PFSK-1 (cell line): ENCODE measurements around the gene ULBP3.

ENCODE experiments used
- FOXP2 ChIP-seq: optimal IDR thresholded peaks from 2 replicates; pipeline ENCODE3; 2011; ENCODE audit warnings: borderline replicate concordance, control low read depth, inconsistent platforms; ENCODE audit not compliant: insufficient read depth; ENCODE audit errors: extremely low read length, extremely low read depth
- POLR2AphosphoS5 ChIP-seq: IDR thresholded peaks from 2 replicates; pipeline ENCODE4 v1.6.1; 2012; ENCODE audit warnings: low read depth, mild to moderate bottlenecking, control low read depth, low read length, moderate library complexity
- SIN3A ChIP-seq: IDR thresholded peaks from 2 replicates; pipeline ENCODE4 v1.6.1; 2012; ENCODE audit warnings: mild to moderate bottlenecking, low read length, moderate library complexity, borderline replicate concordance; ENCODE audit not compliant: insufficient read depth
- TAF1 ChIP-seq: IDR thresholded peaks from 2 replicates; pipeline ENCODE4 v1.6.1; 2012; ENCODE audit warnings: low read length, control low read depth, borderline replicate concordance; ENCODE audit not compliant: insufficient read depth
- TF ChIP-seq, protein P1 (sequence below), 2 experiments: IDR thresholded peaks; 2 replicates each; pipeline versions ENCODE4 v1.6.1 to v1.8.0; 2011 to 2012; ENCODE audit warnings: low read depth in 2 of 2, low read length in 2 of 2, control low read depth in 1 of 2, inconsistent platforms in 1 of 2, mild to moderate bottlenecking in 1 of 2, moderate library complexity in 1 of 2; ENCODE audit not compliant: insufficient read depth in 1 of 2

ULBP3 gene

DNA sequence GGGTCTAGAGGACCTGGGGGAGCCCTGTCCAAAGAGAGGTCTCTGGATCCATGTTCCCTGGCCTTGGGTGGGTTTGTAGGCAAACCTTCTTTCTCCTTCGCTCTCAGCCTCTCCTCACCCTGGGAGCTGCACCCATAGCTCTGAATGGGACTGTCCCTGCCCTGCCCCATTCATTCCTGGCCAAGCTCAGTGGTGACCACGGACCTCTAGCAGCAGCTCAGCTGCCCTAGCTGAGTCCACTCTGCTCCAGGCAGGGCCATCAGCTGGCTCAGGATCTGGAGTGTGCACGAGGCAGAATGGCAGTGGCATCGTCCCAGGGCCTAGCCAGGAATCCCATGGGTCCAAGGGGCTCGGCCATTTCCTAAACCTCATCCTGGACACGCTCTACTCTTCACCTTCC, 5.3 kb downstream of the ULBP3 start:
- TF ChIP-seq POLR2AphosphoS5 = no peak
- no peak for TF ChIP-seq TAF1
- no peak for TF ChIP-seq SIN3A
- TF ChIP-seq, protein P1, sequence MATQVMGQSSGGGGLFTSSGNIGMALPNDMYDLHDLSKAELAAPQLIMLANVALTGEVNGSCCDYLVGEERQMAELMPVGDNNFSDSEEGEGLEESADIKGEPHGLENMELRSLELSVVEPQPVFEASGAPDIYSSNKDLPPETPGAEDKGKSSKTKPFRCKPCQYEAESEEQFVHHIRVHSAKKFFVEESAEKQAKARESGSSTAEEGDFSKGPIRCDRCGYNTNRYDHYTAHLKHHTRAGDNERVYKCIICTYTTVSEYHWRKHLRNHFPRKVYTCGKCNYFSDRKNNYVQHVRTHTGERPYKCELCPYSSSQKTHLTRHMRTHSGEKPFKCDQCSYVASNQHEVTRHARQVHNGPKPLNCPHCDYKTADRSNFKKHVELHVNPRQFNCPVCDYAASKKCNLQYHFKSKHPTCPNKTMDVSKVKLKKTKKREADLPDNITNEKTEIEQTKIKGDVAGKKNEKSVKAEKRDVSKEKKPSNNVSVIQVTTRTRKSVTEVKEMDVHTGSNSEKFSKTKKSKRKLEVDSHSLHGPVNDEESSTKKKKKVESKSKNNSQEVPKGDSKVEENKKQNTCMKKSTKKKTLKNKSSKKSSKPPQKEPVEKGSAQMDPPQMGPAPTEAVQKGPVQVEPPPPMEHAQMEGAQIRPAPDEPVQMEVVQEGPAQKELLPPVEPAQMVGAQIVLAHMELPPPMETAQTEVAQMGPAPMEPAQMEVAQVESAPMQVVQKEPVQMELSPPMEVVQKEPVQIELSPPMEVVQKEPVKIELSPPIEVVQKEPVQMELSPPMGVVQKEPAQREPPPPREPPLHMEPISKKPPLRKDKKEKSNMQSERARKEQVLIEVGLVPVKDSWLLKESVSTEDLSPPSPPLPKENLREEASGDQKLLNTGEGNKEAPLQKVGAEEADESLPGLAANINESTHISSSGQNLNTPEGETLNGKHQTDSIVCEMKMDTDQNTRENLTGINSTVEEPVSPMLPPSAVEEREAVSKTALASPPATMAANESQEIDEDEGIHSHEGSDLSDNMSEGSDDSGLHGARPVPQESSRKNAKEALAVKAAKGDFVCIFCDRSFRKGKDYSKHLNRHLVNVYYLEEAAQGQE (IDR thresholded peaks at IDR 0.05; ENCODE audit: insufficient read depth in 1 of 2, low read depth in 2 of 2, low read length in 2 of 2) = no peak
- TF ChIP-seq FOXP2 = no peak

DNA sequence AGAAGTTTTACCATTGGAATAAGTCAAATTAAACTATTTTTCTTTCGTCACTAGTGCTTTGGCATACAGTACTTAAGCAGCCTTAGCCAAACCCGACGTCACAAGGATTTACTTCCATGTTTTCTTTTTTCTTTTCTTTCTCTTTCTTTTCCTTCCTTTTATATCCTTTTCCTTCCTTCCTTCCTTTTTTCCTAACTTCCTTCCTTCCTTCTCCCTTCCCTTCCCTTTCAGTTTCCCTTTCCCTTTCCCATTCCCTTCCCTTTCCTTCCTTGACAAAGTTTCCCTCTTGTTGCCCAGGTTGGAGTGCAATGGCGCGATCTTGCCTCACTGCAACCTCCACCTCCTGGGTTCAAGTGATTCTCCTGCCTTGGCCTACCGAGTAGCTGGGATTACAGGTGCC, 9.9 kb downstream of the ULBP3 start:
- no peak for TF ChIP-seq POLR2AphosphoS5
- TF ChIP-seq SIN3A = no peak
- TF ChIP-seq, protein P1 (IDR thresholded peaks at IDR 0.05; ENCODE audit: insufficient read depth in 1 of 2, low read depth in 2 of 2, low read length in 2 of 2) = no peak

DNA sequence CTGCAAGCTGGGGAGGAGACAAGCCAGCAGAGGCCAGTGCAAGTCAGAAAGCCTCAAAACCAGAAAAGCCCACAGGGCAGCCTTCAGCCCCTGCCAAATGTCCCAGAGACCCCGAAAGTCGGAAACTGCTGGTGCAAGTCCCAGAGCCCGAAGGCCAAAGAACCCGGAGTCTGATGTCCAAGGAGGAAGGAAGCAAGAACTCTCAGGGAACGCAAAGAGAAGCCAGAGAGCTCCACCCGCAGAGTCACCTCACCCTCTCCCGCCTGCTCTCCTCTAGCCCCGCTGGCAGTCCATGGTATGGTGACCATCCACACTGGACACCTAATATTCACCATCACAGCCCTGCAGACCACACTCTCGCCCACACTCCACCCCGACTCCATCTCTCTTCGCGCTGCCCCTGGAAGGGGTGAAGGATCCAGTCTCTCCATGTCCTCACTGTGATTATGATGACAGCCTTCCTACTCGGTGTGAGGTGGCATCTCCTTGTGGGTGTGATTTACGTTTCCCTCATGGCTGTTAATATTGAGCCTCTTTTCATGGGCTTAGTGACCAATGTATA, 10.6 kb downstream of the ULBP3 start:
- TF ChIP-seq SIN3A (no peak), TAF1 (no peak), FOXP2 (no peak), POLR2AphosphoS5 (no peak)
- TF ChIP-seq, protein P1 (IDR thresholded peaks at IDR 0.05; ENCODE audit: insufficient read depth in 1 of 2, low read depth in 2 of 2, low read length in 2 of 2) = no peak

DNA sequence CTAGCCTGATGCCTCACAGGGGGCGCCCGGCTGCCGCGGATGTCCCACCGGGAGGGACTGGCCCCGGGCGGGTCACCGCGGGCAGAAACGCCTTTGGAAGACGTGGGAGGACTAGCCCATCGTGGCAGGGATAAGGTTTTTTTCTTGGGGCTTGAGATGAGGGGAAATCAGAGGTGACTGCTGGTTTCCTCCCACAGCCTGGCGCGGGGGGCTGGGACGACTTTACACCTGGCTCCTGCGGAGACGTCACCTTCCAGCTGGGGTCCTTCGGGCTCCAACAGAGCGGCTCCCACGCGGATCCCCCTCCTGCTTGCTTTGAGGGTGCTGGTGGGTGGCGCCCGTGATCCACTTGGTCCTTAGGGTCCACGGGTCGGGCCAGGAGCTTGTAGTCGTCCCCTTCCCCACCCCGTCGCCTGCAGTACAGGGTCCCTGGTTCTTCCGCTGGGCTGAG, 11.4 kb downstream of the ULBP3 start:
- TF ChIP-seq TAF1 = no peak
- no peak for TF ChIP-seq FOXP2
- TF ChIP-seq POLR2AphosphoS5 = no peak
- TF ChIP-seq, protein P1 (IDR thresholded peaks at IDR 0.05; ENCODE audit: insufficient read depth in 1 of 2, low read depth in 2 of 2, low read length in 2 of 2) = no peak
- no peak for TF ChIP-seq SIN3A

DNA sequence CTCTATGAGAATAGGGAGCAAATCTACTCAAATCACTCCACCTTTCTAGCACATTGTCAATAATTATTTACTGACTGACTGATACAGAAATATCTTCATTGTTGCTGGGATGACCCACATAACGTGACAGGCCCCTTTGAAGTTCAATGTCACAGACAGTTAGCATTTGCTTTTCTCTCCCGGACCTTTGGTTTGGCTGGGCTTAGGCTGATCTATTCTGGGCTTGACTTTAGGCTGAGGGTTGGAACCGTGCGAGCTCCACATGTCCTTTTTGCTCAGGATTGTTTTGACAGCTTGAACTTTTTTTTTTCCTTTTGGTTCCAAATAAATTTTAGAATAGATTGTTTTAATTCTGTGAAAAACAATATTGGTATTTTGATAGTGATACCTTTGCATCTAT, 12.0 kb downstream of the ULBP3 start:
- TF ChIP-seq TAF1 (no peak), POLR2AphosphoS5 (no peak), FOXP2 (no peak), SIN3A (no peak)
- TF ChIP-seq, protein P1 (IDR thresholded peaks at IDR 0.05; ENCODE audit: insufficient read depth in 1 of 2, low read depth in 2 of 2, low read length in 2 of 2) = no peak
